Left renal pelvis (tissue), 4 donors: ENCODE measurements around the gene SCN8A. TPM values are rescaled to one million over a fixed set of nuclear protein-coding genes. Genes with fewer than 3 reads are reported as not detected.
A peak's percentile ranks its signal among the peaks of the same experiment; 100 is the strongest.

Experiments
- DNase-seq, 4 donors: peaks; one replicate each; pipeline ENCODE4 v3.0.0-alpha.2; 2013; ENCODE audit warnings: low read depth in 4 of 4, low spot score in 3 of 4
- polyA plus RNA-seq, 4 donors: library from polyadenylated mRNA; unstranded; fragments of 120-200 nt; gene quantifications; one replicate each; pipeline ENCODE4 v1.2.1, GENCODE V29; 2013; ENCODE audit not compliant: insufficient read length in 4 of 4

Gene SCN8A
- polyA plus RNA-seq, 4 donors, result 1.6 to 2.9 (median 2.4) TPM

DNA sequence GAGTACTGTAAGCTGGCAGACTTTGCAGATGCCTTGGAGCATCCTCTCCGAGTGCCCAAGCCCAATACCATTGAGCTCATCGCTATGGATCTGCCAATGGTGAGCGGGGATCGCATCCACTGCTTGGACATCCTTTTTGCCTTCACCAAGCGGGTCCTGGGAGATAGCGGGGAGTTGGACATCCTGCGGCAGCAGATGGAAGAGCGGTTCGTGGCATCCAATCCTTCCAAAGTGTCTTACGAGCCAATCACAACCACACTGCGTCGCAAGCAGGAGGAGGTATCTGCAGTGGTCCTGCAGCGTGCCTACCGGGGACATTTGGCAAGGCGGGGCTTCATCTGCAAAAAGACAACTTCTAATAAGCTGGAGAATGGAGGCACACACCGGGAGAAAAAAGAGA is 215.9 kb downstream of the SCN8A start:
- DNase-seq, result no peak

DNA sequence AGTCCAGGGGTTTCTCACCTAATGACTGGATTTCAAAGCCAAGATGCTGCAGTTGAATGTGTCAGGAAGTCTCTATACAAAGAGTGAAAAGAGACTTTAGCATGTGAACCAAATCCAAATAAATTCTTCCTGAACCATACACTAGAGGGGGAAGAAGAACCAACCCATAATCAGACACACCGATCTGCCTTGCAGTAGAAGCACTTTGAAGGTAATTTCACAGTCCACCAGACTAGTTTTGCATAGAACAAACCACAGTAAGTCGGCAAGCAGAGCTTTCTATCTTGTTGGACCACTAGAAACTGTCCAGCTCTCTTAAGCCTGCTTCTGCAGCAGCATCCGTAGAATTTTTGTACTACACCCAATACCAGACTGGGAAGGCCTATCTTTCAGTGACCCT is 218.2 kb downstream of the SCN8A start:
- DNase-seq, result no peak

DNA sequence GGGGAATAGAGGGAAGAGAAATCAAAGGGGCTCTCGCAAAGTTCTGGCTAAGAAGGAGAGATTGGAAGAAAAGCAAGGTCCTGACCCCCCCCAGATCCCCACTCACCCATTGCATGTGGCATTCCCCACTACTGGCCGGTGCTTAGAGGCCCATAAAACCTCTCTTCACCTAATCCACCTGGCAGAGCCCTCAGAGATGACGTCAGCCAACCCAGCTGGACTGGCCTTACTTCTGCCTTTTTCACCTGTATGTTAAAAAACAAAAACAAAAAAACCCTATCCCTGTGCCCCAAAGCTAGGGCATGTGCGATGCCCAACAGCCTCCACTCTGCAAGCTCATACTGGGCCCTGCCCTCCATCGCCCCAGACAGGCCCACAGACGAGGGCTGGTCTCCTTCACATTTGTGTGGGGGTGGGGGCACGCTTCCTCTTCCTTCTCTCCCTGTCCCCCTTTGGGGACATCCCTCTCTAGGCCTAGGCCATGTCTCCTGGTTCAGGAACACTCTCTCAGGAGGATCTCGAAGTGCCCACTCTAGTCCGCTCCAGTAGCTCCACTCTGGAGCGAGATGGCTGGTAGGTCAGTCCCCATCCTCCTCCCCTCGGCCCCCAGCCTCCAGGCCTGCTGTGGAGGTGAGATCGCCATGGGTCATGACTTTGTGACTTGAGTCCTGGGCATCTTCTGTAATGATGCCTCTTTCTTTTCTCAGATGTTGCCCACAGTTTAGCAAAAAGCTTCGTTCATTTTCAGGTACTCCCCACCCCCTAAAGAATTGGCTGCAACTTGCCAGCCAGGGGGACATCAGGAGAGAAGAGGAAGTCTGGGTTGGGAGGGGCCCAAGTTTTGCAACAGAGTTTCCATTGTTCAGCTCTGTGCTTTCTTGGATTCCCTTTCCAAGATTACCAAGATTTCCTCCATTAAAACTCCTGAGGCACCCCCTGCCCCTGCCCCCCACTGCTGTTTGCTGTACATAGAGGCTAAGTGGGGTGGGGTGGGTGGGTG is 220.5 kb downstream of the SCN8A start:
- DNase-seq, result no peak

DNA sequence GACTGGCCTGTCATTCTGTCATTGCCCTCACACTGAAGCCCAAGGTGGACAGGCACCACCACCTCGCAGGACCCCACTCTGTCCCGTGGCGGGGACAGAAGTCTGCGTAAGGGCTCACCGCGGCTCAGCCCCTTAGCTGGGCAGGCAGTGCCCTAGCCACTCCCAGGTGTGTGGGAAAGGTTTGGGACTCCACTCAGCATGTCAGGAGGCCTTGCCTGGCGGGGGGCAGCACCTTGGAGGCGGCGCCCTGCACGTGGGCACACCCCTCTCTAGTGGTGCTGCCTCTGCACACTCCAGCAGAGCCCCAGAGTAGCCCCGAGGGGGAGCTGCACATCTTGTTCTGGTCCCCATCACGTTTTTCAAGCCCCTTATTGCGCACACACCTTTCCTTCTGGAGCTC is 221.8 kb downstream of the SCN8A start:
- DNase-seq, result no peak

DNA sequence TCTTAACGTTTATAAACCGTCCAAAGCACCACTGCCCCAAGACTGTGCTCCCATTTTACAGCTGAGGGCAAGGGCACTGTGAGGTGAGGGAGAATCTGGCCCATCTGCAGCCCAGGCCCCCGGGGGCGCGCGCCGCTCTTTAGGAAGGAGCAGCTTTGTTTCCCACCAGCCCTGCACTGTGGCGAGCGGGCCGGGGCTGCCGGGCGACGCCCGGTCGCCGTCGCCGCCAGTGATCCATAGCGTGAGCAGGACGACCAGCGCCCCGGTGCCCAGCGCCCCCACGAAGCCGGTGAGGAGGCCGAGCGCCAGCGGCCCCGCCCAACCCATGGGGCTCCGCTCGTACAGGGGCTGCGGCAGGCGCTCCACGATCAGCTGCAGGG is 222.9 kb downstream of the SCN8A start:
- DNase-seq, result no peak

DNA sequence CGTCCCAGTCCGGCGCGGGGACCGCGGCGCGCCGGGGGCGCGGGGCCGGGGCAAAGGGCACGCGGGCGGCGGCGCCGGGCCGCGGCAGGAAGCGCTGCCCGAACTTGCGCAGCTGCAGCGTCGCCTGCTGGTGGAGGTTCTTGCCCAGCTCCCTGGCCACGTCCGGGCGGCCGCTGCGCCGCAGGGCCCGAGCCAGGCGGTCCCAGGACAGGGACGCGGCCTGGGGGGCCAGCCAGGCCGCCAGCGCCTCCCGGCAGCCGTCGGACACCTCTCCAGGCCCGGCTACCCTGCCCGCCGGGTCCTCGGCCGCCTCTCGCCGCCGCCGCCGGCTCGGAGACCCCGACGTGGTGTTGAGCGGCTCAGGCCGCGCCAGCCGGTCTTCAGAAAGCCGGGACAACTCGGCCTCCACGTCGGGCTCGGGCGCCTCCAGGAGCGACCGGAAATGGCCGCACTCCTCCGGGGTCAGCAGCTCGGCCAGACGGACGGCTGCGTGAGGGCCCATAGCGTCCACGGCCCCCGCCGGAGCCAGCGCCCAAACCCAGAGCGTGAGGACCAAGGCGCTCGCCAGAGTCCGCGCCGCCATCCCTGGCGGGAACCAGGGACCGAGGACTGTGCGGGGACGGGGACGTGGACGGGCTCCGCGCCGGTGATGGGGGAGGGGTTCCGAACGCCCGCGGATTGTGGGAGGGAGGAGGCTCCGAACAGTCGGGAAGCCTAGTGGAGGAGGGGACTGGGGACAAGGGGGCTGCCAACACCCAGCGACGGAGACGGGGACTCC is 223.5 kb downstream of the SCN8A start:
- peak in 1 of 4 donors; percentile 69 for DNase-seq

DNA sequence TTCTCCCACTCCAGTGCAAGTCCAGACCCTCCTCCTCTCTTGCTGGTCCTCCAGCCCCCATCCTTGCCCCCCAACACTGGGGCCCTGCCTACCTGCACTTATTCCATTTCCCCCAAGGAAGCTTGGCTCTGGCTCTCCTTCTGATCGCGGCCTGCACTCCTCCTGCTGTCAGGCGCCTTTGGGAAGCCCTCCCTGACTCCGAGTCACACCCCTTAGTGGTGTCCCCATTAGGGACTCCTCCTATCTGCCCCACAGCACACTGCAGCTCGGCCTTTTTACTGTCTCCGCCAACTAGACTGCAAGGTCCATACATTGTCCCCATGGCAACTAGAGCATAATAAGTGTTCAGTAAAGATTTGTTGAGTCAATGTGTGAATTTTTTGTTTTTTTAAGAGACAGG is 224.5 kb downstream of the SCN8A start:
- no peak for DNase-seq

DNA sequence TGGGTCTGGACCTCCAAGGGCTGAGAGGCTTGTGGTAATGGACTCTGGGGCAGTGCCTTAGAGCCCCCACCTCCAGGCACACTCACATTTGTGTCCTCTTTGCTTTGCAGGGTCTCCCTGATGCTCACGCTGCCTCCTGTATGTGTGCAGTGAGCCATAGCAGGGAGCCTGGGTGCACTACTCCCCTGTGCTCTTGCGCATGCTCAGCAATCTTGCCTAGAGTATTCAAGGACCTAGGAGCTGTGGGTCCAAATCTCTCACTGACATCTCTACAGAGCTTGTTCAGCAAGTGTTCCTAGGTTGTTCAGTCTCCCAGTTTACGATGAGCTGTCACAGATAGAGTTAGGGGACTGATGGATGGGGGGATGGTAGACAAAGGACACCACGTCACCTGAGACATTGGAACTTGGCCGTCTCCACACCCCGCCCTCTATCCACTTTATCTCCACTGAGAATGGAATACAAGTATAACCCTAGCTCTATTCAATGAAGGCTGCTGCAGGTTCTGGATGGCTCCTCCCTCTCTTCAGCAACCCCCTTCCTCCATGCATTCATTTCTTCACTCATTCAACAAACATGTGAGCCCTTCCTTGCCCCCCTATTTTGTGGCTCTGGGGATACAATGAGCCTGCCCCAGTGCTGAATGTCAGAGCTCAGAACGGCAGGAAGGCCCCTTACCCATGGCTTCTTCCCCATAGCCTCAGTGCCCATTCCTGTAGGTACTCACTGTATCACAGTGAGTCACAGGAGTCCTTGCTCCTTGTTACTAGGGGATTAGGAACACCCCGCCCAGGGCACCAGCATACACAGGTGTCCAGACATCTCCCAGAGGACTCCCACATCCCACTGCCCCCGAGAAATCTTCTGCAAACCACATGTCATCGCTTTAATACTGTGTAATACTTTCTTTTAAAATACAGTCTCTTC is 226.3 kb downstream of the SCN8A start:
- DNase-seq, result no peak

DNA sequence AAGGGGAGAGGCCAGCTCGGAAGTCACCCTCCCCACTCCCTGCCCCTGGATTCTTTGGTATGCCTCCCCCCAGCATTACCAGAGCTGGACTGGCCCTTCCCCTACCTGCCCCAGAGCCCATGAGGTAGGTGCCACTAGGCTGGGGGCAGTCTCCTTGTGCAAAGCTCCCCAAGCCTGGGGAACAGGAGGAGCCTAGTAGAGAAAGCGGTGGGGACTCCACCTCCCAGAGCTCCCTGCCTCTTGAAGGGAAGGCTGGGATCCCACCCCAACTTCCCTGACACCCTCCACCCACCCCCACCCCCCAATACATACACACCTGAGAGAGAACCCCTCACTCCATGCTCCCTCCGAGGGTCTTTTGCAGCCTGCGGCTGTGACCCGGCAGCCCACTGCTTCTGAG is 227.1 kb downstream of the SCN8A start:
- no peak for DNase-seq

DNA sequence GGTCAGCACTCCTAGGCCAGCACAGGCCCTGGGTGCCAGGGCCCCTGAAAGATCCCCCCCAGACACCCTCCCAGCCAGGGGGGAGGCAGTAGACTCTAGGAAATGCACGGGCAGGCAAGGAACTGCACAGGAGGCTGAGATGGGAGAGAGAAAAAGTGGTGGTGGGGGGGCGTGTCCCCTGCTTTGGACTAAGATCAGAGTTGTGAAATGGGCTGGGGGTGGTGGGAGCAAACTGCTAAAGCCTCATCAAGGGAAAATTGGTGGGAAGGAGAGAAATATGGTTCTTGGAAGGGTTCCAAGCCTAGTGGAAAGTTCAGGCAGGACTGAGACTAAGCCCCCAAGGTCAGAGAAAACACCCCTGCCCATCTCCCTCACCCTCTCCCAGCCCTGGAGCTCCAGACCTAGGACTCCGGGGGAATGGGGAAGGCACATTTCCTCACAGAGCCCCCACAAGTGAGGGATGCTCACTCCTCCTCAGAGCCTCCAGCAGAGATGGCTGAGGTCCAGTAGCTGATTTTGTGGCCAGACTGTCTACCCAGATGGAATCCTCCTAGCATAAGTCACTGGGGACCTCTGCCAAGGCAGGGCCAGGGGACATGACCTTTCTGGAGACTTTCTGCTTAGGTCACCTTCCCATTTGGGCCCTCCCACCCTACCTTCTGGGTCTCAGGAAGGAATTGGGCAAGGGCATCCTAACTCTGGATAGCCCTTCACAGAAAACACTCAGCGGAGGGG is 227.7 kb downstream of the SCN8A start:
- DNase-seq, result no peak

DNA sequence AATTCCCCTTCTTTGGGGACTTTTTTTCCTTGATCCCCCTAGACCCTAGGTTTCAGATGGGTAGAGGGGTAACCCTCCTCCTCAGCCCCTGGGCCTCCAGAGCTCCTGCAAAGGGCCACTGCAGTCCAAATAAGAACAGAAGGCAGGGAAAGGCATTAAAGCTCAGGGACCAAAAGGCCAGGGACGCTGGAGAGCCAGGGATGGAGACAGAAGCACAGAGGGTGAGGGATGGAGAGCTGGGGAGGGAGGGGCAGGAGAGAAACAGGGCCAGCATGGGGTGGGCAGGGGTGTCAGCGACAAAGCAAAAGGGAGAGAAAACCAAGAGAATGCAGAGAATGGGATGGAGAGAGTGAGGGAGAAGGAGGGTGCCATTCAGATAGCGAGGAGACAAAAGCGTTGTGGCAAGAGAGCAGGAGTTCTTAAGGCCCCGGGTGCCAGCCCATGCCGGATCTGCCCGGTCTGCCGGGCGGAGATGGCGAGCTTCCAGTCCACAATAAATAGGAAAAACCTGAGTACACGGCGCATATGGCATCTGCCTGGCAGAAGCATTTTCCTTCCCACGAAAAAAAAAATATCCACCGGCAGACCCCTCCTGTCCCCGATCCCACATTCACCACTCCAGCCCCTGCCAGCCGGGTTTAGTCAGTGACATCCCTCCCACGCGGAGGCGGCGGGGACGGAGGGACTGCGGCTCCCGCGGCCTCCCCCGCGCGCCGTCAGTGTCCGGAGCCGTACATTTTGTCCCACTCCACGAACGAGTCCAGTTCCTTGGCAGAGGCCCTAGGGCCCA is 228.9 kb downstream of the SCN8A start:
- DNase-seq, result no peak

DNA sequence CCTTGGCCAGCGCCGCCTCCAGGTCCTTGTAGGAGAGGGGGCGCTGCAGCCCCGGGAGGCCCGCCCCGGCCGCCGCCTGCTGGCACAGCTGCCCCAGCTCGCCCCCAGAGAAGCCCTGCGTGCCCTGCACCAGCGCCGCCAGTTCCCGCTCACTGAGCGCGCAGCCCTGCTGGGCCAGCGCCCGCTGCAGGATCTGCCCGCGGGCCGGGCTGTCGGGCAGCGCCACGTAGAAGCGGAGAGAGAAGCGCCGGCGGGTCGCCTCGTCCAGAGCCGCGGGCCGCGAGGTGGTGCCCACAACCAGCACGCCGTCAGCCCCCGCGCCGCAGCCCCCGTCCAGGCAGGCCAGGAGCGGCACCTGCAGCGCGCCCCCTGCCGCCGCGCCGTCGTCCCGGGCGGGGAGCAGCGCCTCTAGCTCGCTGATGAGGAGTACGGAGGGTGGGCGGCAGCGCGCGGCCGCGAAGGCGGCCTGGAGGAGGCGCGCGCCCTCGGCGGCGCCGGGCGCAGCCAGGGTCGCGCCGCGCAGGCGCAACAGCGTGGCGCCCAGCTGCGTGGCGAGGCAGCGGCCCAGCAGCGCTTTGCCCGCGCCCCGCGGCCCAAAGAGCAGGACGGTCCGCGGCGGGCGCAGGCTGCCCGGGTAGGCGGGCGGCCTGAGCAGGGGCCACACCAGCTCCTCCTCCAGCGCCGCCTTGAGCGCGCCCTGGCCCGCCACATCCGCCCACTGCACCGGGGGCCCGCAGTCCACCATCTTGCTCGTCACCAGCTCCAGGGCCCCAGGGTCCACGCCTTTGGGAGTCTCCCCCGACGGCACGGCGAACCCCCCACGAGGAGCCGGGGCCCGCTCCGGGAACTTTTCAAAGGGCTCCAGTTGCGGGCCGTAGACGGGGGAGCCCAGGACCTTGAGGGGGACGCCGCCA is 229.8 kb downstream of the SCN8A start:
- peak in 2 of 4 donors; percentile 66 to 69 for DNase-seq

DNA sequence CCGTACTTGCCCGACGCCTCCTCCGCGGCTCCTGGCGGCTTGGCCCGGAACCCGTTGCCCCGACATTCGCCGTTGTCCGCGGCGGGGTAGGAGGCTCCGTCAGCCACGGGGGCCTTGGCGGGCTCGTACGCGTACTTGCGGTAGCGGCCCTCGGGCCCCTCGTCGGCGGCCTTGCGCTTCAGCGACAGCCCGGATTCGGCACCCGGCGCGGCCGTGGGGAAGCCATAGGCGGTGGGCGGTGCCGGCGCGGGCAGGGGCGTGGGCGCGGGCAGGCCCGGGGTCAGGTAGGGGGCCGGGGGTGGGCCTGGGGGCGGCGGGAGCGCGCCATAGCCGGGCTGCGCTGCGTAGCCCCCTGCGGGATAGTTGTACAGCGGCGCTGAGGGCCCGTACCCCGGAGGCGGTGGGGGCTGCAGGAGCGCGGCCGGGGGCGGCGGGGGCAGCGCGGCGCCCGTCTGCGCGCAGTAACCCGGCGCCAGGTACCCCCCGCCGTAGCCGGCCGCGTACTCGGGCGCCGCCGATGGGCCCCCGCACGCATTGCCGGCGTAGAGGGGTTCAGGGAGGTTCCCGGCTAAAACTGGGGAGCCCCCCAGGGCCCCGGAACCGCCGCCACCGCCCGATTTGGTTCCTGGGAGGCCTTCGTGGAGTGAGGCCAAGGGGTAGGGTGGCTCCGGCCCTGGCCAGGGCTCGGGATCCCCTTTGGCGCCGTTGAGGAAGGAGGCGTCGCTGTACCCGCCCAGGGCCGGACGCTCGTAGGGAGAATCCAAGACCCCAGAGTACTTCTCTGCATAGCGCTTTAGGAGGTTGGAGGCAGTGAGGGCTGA is 230.6 kb downstream of the SCN8A start:
- no peak for DNase-seq

DNA sequence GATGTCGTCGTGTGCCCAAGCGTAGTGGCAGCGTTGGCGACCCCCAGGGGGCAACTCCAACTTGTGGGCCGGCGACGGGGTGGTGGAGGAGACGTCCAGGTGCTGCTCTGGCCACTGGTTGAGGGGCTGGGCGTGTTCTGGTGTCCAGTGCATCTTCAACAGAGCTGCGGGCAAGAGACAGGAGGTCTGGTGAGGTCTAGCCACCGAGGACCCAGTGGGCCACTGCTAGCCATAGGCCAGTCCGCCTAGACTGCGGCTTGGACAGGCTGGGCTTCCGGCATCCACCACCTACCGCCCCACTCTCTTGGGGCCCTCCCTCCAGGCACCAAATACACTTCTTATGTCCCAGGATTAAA is 231.2 kb downstream of the SCN8A start:
- DNase-seq, result no peak

DNA sequence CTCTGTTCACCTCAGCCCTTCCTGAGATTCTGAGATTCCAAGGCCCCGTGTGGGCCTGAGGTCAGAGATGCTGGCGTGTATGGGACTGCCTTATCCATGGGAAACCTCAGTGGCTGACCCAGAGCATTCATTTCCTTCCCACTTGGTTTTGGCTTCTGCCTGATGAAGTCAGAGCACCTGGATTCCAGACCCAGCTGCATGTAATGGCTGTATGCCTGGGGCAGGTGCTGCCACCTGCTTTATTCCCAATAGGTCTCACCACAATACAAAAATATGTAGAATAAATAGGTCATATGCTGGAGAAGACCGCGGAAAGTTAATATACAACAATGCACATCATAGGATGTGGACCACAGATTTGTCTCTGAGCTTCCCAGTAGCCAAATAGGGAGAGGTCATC is 231.9 kb downstream of the SCN8A start:
- DNase-seq, result no peak

DNA sequence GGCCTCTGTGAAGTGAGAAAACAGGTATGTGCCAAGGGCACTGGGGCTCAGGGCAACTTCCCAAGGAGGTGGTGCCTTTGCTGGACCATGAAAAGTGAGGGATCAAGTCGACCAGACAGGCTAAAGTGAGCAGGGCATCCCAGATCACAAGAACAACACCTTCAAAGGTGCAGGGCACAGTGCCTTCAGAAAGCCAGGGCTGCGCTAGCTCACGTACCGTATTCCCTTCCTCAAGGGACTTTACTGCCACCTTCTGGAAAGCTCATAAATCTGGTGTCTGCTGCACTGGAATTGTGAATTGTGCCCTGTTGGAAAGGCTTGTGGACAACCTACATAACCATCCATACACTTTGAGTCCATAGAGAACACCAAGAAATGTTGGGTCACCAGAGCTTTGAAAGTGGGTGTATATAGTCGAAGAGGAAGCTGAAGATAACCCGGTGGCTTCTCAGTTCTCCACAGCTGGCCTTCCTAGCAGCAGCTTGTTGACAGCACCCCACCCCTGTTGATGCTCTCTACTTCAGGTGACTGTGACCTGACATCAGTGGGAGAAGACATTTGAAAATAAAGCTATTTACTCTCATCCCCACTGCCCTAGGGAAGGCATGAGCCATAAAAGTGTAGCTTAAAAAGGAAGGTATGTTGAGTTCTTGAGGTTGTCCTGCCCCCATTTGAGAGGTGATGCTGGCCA is 233.0 kb downstream of the SCN8A start:
- DNase-seq, result no peak

DNA sequence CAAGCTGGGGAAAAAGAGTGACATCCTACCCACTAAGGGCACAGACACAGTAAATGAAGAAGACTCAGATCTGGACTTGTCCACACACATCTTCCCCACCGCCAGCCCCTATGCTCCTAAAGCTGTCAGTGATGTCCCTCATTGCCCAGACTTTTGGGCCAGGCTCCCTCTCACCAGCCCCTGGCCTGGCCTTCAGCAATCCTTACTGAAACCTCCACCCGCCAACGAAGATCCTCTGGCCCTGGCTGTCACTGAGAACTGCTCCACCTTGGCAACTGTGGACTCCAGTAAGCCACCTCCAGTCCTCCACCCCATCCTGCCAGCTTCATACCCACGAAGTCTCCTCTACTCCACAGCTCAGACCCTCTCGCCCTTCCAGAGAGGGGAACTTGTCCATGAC is 234.2 kb downstream of the SCN8A start:
- DNase-seq, result no peak
